HepG2 (cell line): ENCODE results near the gene PLB1. TPM values are rescaled to one million over a fixed set of nuclear protein-coding genes. Genes with fewer than 3 reads are reported as not detected.

ENCODE experiments used
- RBM22 ChIP-seq: fragments of 200-400 bp; formaldehyde crosslinking; optimal IDR thresholded peaks from 2 replicates; pipeline ENCODE3; 2017; ENCODE audit warnings: mild to moderate bottlenecking, low read length, moderate library complexity
- RFXAP ChIP-seq: sonication (generic); formaldehyde crosslinking; IDR thresholded peaks from 2 replicates; pipeline ENCODE4 v1.4.0; 2020; ENCODE audit warnings: missing genetic modification reagents, borderline replicate concordance
- ZNF496 ChIP-seq: sonication (generic); formaldehyde crosslinking; IDR thresholded peaks from 2 replicates; pipeline ENCODE4 v1.8.1; 2023; ENCODE audit warnings: mild to moderate bottlenecking, moderate library complexity, missing genetic modification reagents; ENCODE audit not compliant: insufficient replicate concordance
- polyA plus RNA-seq, 8 experiments: library from polyadenylated mRNA; depleted of rRNA in 3 of 8; stranded (reverse) in 7 of 8; unstranded in 1 of 8; fragments of >200 nt; fragmentation: Illumina TruSeq in 4 of 8; extraction: Trizol in 4 of 8; gene quantifications; 2 replicates each; pipeline versions ENCODE4 v1.2.1 to v1.2.3, GENCODE V29; 2011 to 2016; ENCODE audit warnings: low read depth in 4 of 8, missing spikeins in 1 of 8, mixed read lengths in 1 of 8; ENCODE audit not compliant: insufficient read depth in 1 of 8
- total RNA-seq, 5 experiments: library from RNA; depleted of rRNA; stranded (reverse); fragments of >200 nt; fragmentation: Illumina TruSeq; extraction: Trizol; gene quantifications; 2 replicates each; pipeline ENCODE4 v1.2.3, GENCODE V29; 2016; ENCODE audit warnings: low read depth in 1 of 5
- TF ChIP-seq, protein P1 (sequence below): sonication (generic); formaldehyde crosslinking; IDR thresholded peaks from 2 replicates; pipeline ENCODE4 v1.9.0; 2021; ENCODE audit warnings: mild to moderate bottlenecking, missing genetic modification reagents
- TF ChIP-seq, protein P2 (sequence below): sonication (generic); formaldehyde crosslinking; IDR thresholded peaks from 2 replicates; pipeline ENCODE4 v1.4.0; 2020; ENCODE audit warnings: missing genetic modification reagents

The PLB1 gene
- total and polyA plus RNA-seq, 2 of the 13 experiments (the other 11 are each of a cell fraction or from before 2014, with no cell fraction given): 0.20 to 1.8 TPM

GRCh38 chr2:28533044-28533680 lies 37.3 kb downstream of the PLB1 start (continued):
- TF ChIP-seq, protein P1, sequence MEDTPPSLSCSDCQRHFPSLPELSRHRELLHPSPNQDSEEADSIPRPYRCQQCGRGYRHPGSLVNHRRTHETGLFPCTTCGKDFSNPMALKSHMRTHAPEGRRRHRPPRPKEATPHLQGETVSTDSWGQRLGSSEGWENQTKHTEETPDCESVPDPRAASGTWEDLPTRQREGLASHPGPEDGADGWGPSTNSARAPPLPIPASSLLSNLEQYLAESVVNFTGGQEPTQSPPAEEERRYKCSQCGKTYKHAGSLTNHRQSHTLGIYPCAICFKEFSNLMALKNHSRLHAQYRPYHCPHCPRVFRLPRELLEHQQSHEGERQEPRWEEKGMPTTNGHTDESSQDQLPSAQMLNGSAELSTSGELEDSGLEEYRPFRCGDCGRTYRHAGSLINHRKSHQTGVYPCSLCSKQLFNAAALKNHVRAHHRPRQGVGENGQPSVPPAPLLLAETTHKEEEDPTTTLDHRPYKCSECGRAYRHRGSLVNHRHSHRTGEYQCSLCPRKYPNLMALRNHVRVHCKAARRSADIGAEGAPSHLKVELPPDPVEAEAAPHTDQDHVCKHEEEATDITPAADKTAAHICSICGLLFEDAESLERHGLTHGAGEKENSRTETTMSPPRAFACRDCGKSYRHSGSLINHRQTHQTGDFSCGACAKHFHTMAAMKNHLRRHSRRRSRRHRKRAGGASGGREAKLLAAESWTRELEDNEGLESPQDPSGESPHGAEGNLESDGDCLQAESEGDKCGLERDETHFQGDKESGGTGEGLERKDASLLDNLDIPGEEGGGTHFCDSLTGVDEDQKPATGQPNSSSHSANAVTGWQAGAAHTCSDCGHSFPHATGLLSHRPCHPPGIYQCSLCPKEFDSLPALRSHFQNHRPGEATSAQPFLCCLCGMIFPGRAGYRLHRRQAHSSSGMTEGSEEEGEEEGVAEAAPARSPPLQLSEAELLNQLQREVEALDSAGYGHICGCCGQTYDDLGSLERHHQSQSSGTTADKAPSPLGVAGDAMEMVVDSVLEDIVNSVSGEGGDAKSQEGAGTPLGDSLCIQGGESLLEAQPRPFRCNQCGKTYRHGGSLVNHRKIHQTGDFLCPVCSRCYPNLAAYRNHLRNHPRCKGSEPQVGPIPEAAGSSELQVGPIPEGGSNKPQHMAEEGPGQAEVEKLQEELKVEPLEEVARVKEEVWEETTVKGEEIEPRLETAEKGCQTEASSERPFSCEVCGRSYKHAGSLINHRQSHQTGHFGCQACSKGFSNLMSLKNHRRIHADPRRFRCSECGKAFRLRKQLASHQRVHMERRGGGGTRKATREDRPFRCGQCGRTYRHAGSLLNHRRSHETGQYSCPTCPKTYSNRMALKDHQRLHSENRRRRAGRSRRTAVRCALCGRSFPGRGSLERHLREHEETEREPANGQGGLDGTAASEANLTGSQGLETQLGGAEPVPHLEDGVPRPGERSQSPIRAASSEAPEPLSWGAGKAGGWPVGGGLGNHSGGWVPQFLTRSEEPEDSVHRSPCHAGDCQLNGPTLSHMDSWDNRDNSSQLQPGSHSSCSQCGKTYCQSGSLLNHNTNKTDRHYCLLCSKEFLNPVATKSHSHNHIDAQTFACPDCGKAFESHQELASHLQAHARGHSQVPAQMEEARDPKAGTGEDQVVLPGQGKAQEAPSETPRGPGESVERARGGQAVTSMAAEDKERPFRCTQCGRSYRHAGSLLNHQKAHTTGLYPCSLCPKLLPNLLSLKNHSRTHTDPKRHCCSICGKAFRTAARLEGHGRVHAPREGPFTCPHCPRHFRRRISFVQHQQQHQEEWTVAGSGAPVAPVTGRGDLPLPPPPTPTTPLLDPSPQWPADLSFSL (CRISPR knock-in tag): no peak
- TF ChIP-seq RBM22 (no peak), ZNF496 (CRISPR knock-in tag) (no peak), RFXAP (CRISPR knock-in tag) (no peak)
- TF ChIP-seq, protein P2, sequence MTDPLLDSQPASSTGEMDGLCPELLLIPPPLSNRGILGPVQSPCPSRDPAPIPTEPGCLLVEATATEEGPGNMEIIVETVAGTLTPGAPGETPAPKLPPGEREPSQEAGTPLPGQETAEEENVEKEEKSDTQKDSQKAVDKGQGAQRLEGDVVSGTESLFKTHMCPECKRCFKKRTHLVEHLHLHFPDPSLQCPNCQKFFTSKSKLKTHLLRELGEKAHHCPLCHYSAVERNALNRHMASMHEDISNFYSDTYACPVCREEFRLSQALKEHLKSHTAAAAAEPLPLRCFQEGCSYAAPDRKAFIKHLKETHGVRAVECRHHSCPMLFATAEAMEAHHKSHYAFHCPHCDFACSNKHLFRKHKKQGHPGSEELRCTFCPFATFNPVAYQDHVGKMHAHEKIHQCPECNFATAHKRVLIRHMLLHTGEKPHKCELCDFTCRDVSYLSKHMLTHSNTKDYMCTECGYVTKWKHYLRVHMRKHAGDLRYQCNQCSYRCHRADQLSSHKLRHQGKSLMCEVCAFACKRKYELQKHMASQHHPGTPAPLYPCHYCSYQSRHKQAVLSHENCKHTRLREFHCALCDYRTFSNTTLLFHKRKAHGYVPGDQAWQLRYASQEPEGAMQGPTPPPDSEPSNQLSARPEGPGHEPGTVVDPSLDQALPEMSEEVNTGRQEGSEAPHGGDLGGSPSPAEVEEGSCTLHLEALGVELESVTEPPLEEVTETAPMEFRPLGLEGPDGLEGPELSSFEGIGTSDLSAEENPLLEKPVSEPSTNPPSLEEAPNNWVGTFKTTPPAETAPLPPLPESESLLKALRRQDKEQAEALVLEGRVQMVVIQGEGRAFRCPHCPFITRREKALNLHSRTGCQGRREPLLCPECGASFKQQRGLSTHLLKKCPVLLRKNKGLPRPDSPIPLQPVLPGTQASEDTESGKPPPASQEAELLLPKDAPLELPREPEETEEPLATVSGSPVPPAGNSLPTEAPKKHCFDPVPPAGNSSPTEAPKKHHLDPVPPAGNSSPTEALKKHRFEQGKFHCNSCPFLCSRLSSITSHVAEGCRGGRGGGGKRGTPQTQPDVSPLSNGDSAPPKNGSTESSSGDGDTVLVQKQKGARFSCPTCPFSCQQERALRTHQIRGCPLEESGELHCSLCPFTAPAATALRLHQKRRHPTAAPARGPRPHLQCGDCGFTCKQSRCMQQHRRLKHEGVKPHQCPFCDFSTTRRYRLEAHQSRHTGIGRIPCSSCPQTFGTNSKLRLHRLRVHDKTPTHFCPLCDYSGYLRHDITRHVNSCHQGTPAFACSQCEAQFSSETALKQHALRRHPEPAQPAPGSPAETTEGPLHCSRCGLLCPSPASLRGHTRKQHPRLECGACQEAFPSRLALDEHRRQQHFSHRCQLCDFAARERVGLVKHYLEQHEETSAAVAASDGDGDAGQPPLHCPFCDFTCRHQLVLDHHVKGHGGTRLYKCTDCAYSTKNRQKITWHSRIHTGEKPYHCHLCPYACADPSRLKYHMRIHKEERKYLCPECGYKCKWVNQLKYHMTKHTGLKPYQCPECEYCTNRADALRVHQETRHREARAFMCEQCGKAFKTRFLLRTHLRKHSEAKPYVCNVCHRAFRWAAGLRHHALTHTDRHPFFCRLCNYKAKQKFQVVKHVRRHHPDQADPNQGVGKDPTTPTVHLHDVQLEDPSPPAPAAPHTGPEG: no peak
- TF ChIP-seq, all 625 proteins: peak for 0
